Osteocyte (in vitro differentiated cells): Measurements from ENCODE around the gene LTF. TPM values are rescaled to one million over a fixed set of nuclear protein-coding genes. Genes with fewer than 3 reads are reported as not detected.
A peak's percentile ranks its signal among the peaks of the same experiment; 100 is the strongest.

Source experiments
- DNase-seq: peaks from one replicate; pipeline ENCODE4 v3.0.0; 2021; ENCODE audit warnings: mixed read lengths; ENCODE audit not compliant: unreplicated experiment; ENCODE audit errors: extremely low spot score
- H3K27ac Mint-ChIP-seq: one replicate; pipeline ENCODE4 v1.8.0; 2021; ENCODE audit warnings: mild to moderate bottlenecking, mixed read lengths; ENCODE audit not compliant: unreplicated experiment
- H3K27me3 Mint-ChIP-seq: one replicate; pipeline ENCODE4 v1.8.0; 2021; ENCODE audit warnings: mixed read lengths; ENCODE audit not compliant: unreplicated experiment
- H3K36me3 Mint-ChIP-seq: one replicate; pipeline ENCODE4 v1.8.0; 2021; ENCODE audit warnings: mixed read lengths; ENCODE audit not compliant: unreplicated experiment
- H3K4me1 Mint-ChIP-seq: one replicate; pipeline ENCODE4 v1.8.0; 2021; ENCODE audit warnings: mixed read lengths; ENCODE audit not compliant: unreplicated experiment
- H3K4me3 Mint-ChIP-seq: one replicate; pipeline ENCODE4 v1.8.0; 2021; ENCODE audit warnings: mild to moderate bottlenecking, moderate library complexity, mixed read lengths; ENCODE audit not compliant: unreplicated experiment
- H3K9me3 Mint-ChIP-seq: one replicate; pipeline ENCODE4 v1.8.0; 2021; ENCODE audit warnings: mixed read lengths; ENCODE audit not compliant: unreplicated experiment
- CTCF ChIP-seq: fragments of 200-600 bp; sonication (generic); IDR thresholded peaks from 2 replicates; pipeline ENCODE4 v1.5.0; 2021; ENCODE audit warnings: antibody characterized with exemption, mild to moderate bottlenecking, moderate library complexity
- total RNA-seq: library from RNA; stranded (reverse); gene quantifications from 2 replicates; pipeline ENCODE4 v1.2.1, GENCODE V29; 2021

Gene LTF
- total RNA-seq, 1 donor from 2014 or later: not detected

GRCh38 chr3:46467562-46467961, 2.9 kb upstream of the LTF start:
- peaks cover 22% of the 10 kb centered on the region for H3K27me3 Mint-ChIP-seq
- no peaks in the 10 kb centered on the region for H3K36me3 Mint-ChIP-seq
- H3K4me1 Mint-ChIP-seq: no peaks in the 10 kb centered on the region
- no peak overlapping the region for H3K4me3 Mint-ChIP-seq
- TF ChIP-seq CTCF: no peak
- no peaks in the 10 kb centered on the region for H3K9me3 Mint-ChIP-seq
- H3K27ac Mint-ChIP-seq: no peak overlapping the region
- DNase-seq: peak; percentile 40

GRCh38 chr3:46466871-46467403, 2.2 kb upstream of the LTF start:
- no peaks in the 10 kb centered on the region for H3K36me3 Mint-ChIP-seq

GRCh38 chr3:46466273-46466672, 1.6 kb upstream of the LTF start:
- Mint-ChIP-seq H3K4me1 (no peaks in the 10 kb centered on the region), H3K36me3 (no peaks in the 10 kb centered on the region), H3K4me3 (no peak overlapping the region), H3K9me3 (peaks cover 3% of the 10 kb centered on the region), H3K27ac (no peak overlapping the region), H3K27me3 (peaks cover 23% of the 10 kb centered on the region)
- TF ChIP-seq CTCF: no peak
- peak; percentile 38 for DNase-seq

More at GRCh38 chr3:46466871-46467403, 2.2 kb upstream of the LTF start:
- TF ChIP-seq CTCF: no peak
- Mint-ChIP-seq H3K27me3 (peaks cover 24% of the 10 kb centered on the region), H3K27ac (no peak overlapping the region), H3K4me3 (no peak overlapping the region), H3K4me1 (no peaks in the 10 kb centered on the region), H3K9me3 (no peaks in the 10 kb centered on the region)
- peak; percentile 53 for DNase-seq

- no peak for TF ChIP-seq CTCF
- DNase-seq: peak; percentile 30
- Mint-ChIP-seq H3K27me3 (peaks cover 27% of the 10 kb centered on the region), H3K27ac (no peak overlapping the region), H3K4me1 (no peaks in the 10 kb centered on the region), H3K36me3 (no peaks in the 10 kb centered on the region), H3K4me3 (no peak overlapping the region), H3K9me3 (peaks cover 4% of the 10 kb centered on the region)
Observed at GRCh38 chr3:46465196-46465520, 453 bp upstream of the LTF start.

- no peak for TF ChIP-seq CTCF
- Mint-ChIP-seq H3K4me3 (no peak overlapping the region), H3K4me1 (no peaks in the 10 kb centered on the region), H3K9me3 (peaks cover 4% of the 10 kb centered on the region), H3K27me3 (peaks cover 40% of the 10 kb centered on the region), H3K27ac (no peak overlapping the region), H3K36me3 (no peaks in the 10 kb centered on the region)
- peak; percentile 81 for DNase-seq
Observed at GRCh38 chr3:46463868-46464241, 850 bp downstream of the LTF start.
